ENCODE results near the gene ATP6V0A1.
"Not testable (repeated sequence)": the region's sequence is repeated elsewhere in the genome, so short reads cannot be mapped to it uniquely, and the experiment has no call there.

ATP6V0A1 gene

GRCh38 chr17:42543190-42544079 is 84.8 kb downstream of the ATP6V0A1 start:
- no peak for DNase-seq

GRCh38 chr17:42544874-42545283 is 86.2 kb downstream of the ATP6V0A1 start:
- DNase-seq: no peak

- not testable (repeated sequence) for DNase-seq
Observed at GRCh38 chr17:42545755-42546505, 87.3 kb downstream of the ATP6V0A1 start.

- DNase-seq: no peak
Observed at GRCh38 chr17:42547001-42547461, 88.4 kb downstream of the ATP6V0A1 start.

- no peak for DNase-seq
Observed at GRCh38 chr17:42547698-42548069, 89.0 kb downstream of the ATP6V0A1 start.

GRCh38 chr17:42548070-42548837 is 89.6 kb downstream of the ATP6V0A1 start:
- peak; percentile 37 for DNase-seq

GRCh38 chr17:42548993-42549755 is 90.5 kb downstream of the ATP6V0A1 start:
- DNase-seq: no peak

GRCh38 chr17:42552736-42553135 is 94.1 kb downstream of the ATP6V0A1 start, which contains the start of gene HSD17B1:
HSD17B1 (plus strand) TSS chr17:42552923; CDS start chr17:42552934, 11 bp downstream.
- DNase-seq: not testable (repeated sequence)

GRCh38 chr17:42553161-42553818 is 94.6 kb downstream of the ATP6V0A1 start:
- no peak for DNase-seq

GRCh38 chr17:42553866-42554249 is 95.2 kb downstream of the ATP6V0A1 start:
- no peak for DNase-seq

GRCh38 chr17:42554250-42555121 is 95.8 kb downstream of the ATP6V0A1 start:
- DNase-seq: no peak

- no peak for DNase-seq
Observed at GRCh38 chr17:42555122-42555622, 96.5 kb downstream of the ATP6V0A1 start.

GRCh38 chr17:42555961-42556617 is 97.4 kb downstream of the ATP6V0A1 start:
- DNase-seq: not testable (repeated sequence)

- peak; percentile 12 for DNase-seq
Observed at GRCh38 chr17:42559075-42559474, 100.4 kb downstream of the ATP6V0A1 start.

GRCh38 chr17:42560246-42560645 is 101.6 kb downstream of the ATP6V0A1 start:
- DNase-seq: no peak

- DNase-seq: peak; percentile 79
Observed at GRCh38 chr17:42561897-42562387, 103.3 kb downstream of the ATP6V0A1 start, which contains the start of gene COASY. COASY (plus strand) TSS chr17:42562148; CDS start chr17:42562623, 475 bp downstream.

- DNase-seq: no peak
Observed at GRCh38 chr17:42562388-42563142, 103.9 kb downstream of the ATP6V0A1 start.

GRCh38 chr17:42563143-42563509 is 104.4 kb downstream of the ATP6V0A1 start:
- DNase-seq: no peak

GRCh38 chr17:42563543-42563942 is 104.9 kb downstream of the ATP6V0A1 start:
- peak; percentile 66 for DNase-seq

All from NCI-H2029 treated with DMSO at 0.1 percent for 48 hours (cell line).